ENCODE measurements around the gene BACH1. TPM values are rescaled to one million over a fixed set of nuclear protein-coding genes. Genes with fewer than 3 reads are reported as not detected.

Gene BACH1
- total and polyA plus RNA-seq, 2 donors (not counting 1 experiment from before 2014, with no cell fraction given) = 10.1 to 221 TPM

DNA sequence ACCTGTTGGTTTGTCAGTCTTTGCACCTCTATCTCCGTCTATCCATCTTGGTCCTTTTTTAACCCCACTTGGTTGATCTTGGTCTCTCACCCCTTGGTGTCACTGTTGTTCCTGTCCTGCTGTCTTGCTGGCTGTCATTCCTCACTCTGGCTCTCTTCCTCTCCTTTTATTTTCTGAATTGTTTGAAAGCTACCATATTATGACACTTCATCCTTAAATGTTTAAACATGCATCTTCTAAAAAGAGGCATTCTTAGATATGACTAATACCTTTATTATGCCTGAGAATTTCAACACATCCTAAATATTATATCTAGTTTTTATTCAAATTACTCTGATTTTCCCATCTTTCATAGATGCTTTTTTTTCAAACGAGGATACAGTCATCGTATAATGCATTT, 37.0 kb downstream of the BACH1 start:
- Histone ChIP-seq H2AFZ (ENCODE audit: insufficient read depth, low read depth, low read length, poor library complexity, severe bottlenecking) (no peak overlapping the region), H3K36me3 (replicated peaks in 1 of 2; ENCODE audit: control extremely low read depth in 1 of 2, control insufficient read depth in 1 of 2, extremely low read depth in 1 of 2, insufficient read depth in 2 of 2, low read length in 1 of 2) (peaks cover 4 to 45% of the 10 kb centered on the region in 2 experiments), H3K27ac (ENCODE audit: low read length in 2 of 2) (no peak overlapping the region), H4K20me1 (ENCODE audit: control insufficient read depth, insufficient read depth, low read length, poor library complexity, severe bottlenecking) (peaks cover 41% of the 10 kb centered on the region), H3K4me2 (replicated peaks; ENCODE audit: low read depth, low read length, poor library complexity, severe bottlenecking) (no peak overlapping the region), H3K79me2 (ENCODE audit: control insufficient read depth, insufficient read depth, low read length) (peaks cover 56% of the 10 kb centered on the region), H3K9ac (ENCODE audit: low read length) (no peak overlapping the region), H3K4me3 (ENCODE audit: control extremely low read depth in 1 of 5, extremely low read depth in 1 of 5, insufficient read depth in 1 of 5, low read depth in 2 of 5, low read length in 4 of 5) (no peak overlapping the region), H3K27me3 (replicated peaks in 1 of 4; ENCODE audit: control extremely low read depth in 1 of 4, control insufficient read depth in 3 of 4, insufficient read depth in 4 of 4, low read length in 3 of 4) (no peaks in the 10 kb centered on the region), H3K4me1 (ENCODE audit: control insufficient read depth in 2 of 2, insufficient read depth in 2 of 2, low read length in 2 of 2) (no peaks in the 10 kb centered on the region), H3K9me3 (ENCODE audit: control extremely low read depth in 1 of 3, control insufficient read depth in 2 of 3, insufficient read depth in 1 of 3, low read length in 2 of 3) (no peaks in the 10 kb centered on the region)
- no peak for ATAC-seq (ENCODE audit: low read depth)
- intact Hi-C loops (cut with micrococcal nuclease) = no loop called here
- CTCF ChIA-PET = interaction anchor here (0.5 kb wide), 1 partner anchor 246 kb away, joined by 4 read pairs; no protein-coding TSS in a partner anchor
- H3K4me3 Mint-ChIP-seq = no peak overlapping the region
- POLR2A ChIA-PET = no interaction called here
- TF ChIP-seq EZH2 (IDR thresholded peaks at IDR 0.05; ENCODE audit: borderline replicate concordance, insufficient read depth, low read depth, low read length, poor library complexity, severe bottlenecking) (no peak), CTCF (IDR thresholded peaks at IDR 0.05) (no peak)
- 83% methylated on average over 1 of the region's 3 CpGs for WGBS (ENCODE audit: insufficient coverage)
- H3K27ac Mint-ChIP-seq = no peak overlapping the region
- no peak for DNase-seq
- H3K9me3 Mint-ChIP-seq (ENCODE audit: insufficient read depth) = no peaks in the 10 kb centered on the region
- peaks cover 3% of the 10 kb centered on the region for H3K4me1 Mint-ChIP-seq
- H3K27me3 Mint-ChIP-seq = no peaks in the 10 kb centered on the region

DNA sequence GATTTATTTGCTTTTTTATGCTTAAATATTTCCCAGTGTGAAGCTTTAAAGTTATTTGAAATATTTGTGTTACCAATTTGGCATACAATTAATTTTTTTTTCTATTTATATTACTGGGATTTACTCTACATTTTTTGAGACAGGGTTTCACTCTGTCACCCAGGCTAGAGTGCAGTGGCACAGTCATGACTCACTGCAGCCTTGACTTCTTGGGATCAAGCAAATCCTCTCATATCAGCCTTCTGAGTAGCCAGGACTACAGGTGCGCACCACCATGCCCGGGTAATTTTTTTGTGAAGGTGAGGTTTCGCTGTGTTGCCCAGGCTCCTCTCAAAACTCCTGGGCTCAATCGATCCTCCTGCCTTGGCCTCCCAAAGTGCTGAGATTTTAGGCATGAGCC, 39.5 kb downstream of the BACH1 start:
- whole genome bisulfite sequencing (ENCODE audit: insufficient coverage) = 97% methylated on average over 4 of the region's 4 CpGs

More for the DNA sequence above, 39.5 kb downstream of the BACH1 start:
- ATAC-seq (ENCODE audit: low read depth) (no peak), DNase-seq (no peak)
- Mint-ChIP-seq H3K9me3 (ENCODE audit: insufficient read depth) (no peaks in the 10 kb centered on the region), H3K4me1 (peaks cover 10% of the 10 kb centered on the region), H3K27ac (no peak overlapping the region), H3K27me3 (no peaks in the 10 kb centered on the region), H3K4me3 (no peak overlapping the region)
- Histone ChIP-seq H3K4me1 (ENCODE audit: control insufficient read depth in 2 of 2, insufficient read depth in 2 of 2, low read length in 2 of 2) (no peaks in the 10 kb centered on the region), H2AFZ (ENCODE audit: insufficient read depth, low read depth, low read length, poor library complexity, severe bottlenecking) (no peak overlapping the region), H3K4me2 (replicated peaks; ENCODE audit: low read depth, low read length, poor library complexity, severe bottlenecking) (no peak overlapping the region), H3K79me2 (ENCODE audit: control insufficient read depth, insufficient read depth, low read length) (peaks cover 52% of the 10 kb centered on the region), H4K20me1 (ENCODE audit: control insufficient read depth, insufficient read depth, low read length, poor library complexity, severe bottlenecking) (peaks cover 41% of the 10 kb centered on the region), H3K9me3 (ENCODE audit: control extremely low read depth in 1 of 3, control insufficient read depth in 2 of 3, insufficient read depth in 1 of 3, low read length in 2 of 3) (no peaks in the 10 kb centered on the region), H3K4me3 (ENCODE audit: control extremely low read depth in 1 of 5, extremely low read depth in 1 of 5, insufficient read depth in 1 of 5, low read depth in 2 of 5, low read length in 4 of 5) (no peak overlapping the region), H3K27me3 (replicated peaks in 1 of 4; ENCODE audit: control extremely low read depth in 1 of 4, control insufficient read depth in 3 of 4, insufficient read depth in 4 of 4, low read length in 3 of 4) (no peaks in the 10 kb centered on the region), H3K9ac (ENCODE audit: low read length) (no peak overlapping the region), H3K27ac (ENCODE audit: low read length in 2 of 2) (no peak overlapping the region), H3K36me3 (replicated peaks in 1 of 2; ENCODE audit: control extremely low read depth in 1 of 2, control insufficient read depth in 1 of 2, extremely low read depth in 1 of 2, insufficient read depth in 2 of 2, low read length in 1 of 2) (peaks cover 7 to 46% of the 10 kb centered on the region in 2 experiments)
- intact Hi-C loops (cut with micrococcal nuclease) = no loop called here
- TF ChIP-seq EZH2 (IDR thresholded peaks at IDR 0.05; ENCODE audit: borderline replicate concordance, insufficient read depth, low read depth, low read length, poor library complexity, severe bottlenecking) = no peak
- no peak for TF ChIP-seq CTCF (IDR thresholded peaks at IDR 0.05)
- ChIA-PET POLR2A (no interaction called here), CTCF (no interaction called here)

Measured in B cell (primary cell).